Thyroid gland (tissue), 4 donors: ENCODE results near the gene RASGRF2. TPM values are rescaled to one million over a fixed set of nuclear protein-coding genes. Genes with fewer than 3 reads are reported as not detected.

Experiments used
- DNase-seq, 2 donors: peaks; one replicate each; pipeline ENCODE4 v3.0.0-alpha.2; 2019
- H3K27ac ChIP-seq, 3 donors: fragments of 200-600 bp; sonication (generic); 1 replicate in 2 of 3; 2 replicates in 1 of 3; pipeline ENCODE4 v1.5.1; 2016 to 2019; ENCODE audit warnings: mild to moderate bottlenecking in 1 of 3, moderate library complexity in 1 of 3
- H3K27me3 ChIP-seq: fragments of 200-600 bp; sonication (generic); one replicate; pipeline ENCODE4 v1.5.1; 2019
- H3K36me3 ChIP-seq, 2 donors: fragments of 200-600 bp; sonication (generic); one replicate each; pipeline ENCODE4 v1.5.1; 2016 to 2019
- H3K4me1 ChIP-seq, 2 donors: fragments of 200-600 bp; sonication (generic); one replicate each; pipeline ENCODE4 v1.5.1; 2017 to 2019
- H3K4me3 ChIP-seq, 3 donors: fragments of 200-600 bp; sonication (generic); replicated peaks in 1 of 3; 1 replicate in 2 of 3; 2 replicates in 1 of 3; pipeline ENCODE4 v1.5.1; 2016; ENCODE audit warnings: mild to moderate bottlenecking in 1 of 3
- H3K9me3 ChIP-seq: fragments of 200-600 bp; sonication (generic); one replicate; pipeline ENCODE4 v1.5.1; 2017
- POLR2A ChIP-seq, 2 donors: fragments of 450-650 bp; IDR thresholded peaks; one replicate each; pipeline ENCODE4 v1.6.1; 2017; ENCODE audit warnings: antibody characterized with exemption in 2 of 2, mild to moderate bottlenecking in 2 of 2, moderate library complexity in 1 of 2
- WGBS, 2 donors: methylation state at CpG; one replicate each; pipeline ENCODE4 v1.1.5; 2017; 5-methylcytosine and 5-hydroxymethylcytosine counted together
- intact Hi-C: fragments of 100-400 bp; cut with DNase I; formaldehyde crosslinking; loops from one replicate; pipeline ENCODE4 v1.15.1; 2023
- total RNA-seq, 4 donors: library from RNA; depleted of rRNA; stranded (reverse); fragments of >200 nt; gene quantifications; one replicate each; pipeline ENCODE4 v1.2.3, GENCODE V29; 2016
- TF ChIP-seq, protein P1 (sequence below), 6 experiments: fragments of 200-600 bp in 3 of 6; fragments of 450-650 bp in 3 of 6; sonication (generic) in 3 of 6; IDR thresholded peaks; one replicate each; pipeline ENCODE4 v1.5.1; 2016 to 2019; ENCODE audit warnings: antibody characterized with exemption in 6 of 6, mild to moderate bottlenecking in 2 of 6, inconsistent platforms in 1 of 6, moderate library complexity in 1 of 6

Gene RASGRF2
- total RNA-seq, 4 donors from 2014 or later, result 9.2 to 18.8 (median 14.8) TPM

DNA sequence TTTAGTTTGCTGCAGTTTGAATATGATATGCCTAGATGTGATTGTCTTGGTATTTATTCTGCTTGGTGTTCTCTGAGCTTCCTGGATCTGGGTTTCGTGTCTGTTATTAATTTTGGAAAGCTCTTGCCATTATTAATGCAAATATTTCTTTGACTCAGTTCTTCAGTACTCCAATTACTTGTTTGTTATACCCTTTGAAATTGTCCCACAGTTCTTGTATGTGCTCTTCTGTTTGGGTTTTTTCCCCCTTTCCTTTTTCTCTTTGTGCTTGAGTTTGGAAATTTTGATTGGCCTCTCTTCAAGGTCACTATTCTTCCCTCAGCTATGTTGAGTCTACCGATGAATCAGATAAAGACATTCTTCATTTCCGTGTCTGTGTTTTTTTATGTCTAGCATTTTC, 176.4 kb downstream of the RASGRF2 start:
- intact Hi-C loops, result no loop called here
- Histone ChIP-seq H3K27me3 (no peaks in the 10 kb centered on the region), H3K27ac (no peak overlapping the region), H3K4me1 (no peaks in the 10 kb centered on the region), H3K4me3 (no peak overlapping the region), H3K36me3 (no peaks in the 10 kb centered on the region), H3K9me3 (no peaks in the 10 kb centered on the region)
- no peak for DNase-seq
- 86 to 92% methylated on average over 3 of the region's 3 CpGs for WGBS, 2 donors
- TF ChIP-seq, protein P1, sequence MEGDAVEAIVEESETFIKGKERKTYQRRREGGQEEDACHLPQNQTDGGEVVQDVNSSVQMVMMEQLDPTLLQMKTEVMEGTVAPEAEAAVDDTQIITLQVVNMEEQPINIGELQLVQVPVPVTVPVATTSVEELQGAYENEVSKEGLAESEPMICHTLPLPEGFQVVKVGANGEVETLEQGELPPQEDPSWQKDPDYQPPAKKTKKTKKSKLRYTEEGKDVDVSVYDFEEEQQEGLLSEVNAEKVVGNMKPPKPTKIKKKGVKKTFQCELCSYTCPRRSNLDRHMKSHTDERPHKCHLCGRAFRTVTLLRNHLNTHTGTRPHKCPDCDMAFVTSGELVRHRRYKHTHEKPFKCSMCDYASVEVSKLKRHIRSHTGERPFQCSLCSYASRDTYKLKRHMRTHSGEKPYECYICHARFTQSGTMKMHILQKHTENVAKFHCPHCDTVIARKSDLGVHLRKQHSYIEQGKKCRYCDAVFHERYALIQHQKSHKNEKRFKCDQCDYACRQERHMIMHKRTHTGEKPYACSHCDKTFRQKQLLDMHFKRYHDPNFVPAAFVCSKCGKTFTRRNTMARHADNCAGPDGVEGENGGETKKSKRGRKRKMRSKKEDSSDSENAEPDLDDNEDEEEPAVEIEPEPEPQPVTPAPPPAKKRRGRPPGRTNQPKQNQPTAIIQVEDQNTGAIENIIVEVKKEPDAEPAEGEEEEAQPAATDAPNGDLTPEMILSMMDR (IDR thresholded peaks at IDR 0.05), result no peak
- TF ChIP-seq POLR2A (IDR thresholded peaks at IDR 0.05), result no peak

DNA sequence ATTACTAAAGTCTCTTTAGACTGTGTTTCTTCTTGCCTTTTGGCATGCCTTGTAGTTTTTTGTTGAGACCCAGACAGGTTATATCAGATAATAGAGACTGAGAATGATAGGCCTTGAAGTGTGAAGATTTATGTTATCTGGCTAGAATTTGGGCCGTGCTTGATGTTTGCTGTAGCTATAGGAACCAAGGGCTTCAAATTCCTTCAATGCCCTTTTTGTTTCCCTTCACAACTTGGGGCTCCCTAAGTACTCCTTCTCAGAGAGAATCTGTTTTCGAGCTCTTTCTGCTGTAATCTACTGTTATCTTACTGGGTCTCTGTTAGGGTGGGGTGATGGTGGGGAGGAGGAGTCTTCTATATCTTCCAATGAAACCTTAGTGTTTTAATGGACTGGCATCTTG, 177.7 kb downstream of the RASGRF2 start:
- 78 to 83% methylated on average over 2 of the region's 2 CpGs for WGBS, 2 donors

DNA sequence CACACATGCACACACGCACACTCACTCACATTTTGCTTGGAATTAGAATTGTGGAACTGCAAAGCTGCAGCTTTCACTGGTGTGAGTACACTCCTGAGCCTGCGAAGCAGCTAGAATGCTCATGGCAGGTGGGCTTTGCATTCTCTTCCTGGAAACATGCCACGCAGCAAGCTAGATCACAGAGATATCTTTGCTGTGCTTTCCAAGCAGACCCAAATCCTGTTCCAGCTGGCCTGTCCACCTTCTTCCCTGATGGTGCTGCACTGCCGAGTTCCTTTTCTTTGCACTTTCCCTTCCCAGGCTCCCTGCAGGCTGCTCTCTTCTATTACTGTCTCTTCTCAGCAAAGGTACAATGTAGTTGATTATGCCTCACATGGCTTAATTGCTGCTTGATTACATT, 180.3 kb downstream of the RASGRF2 start:
- 78 to 84% methylated on average over 4 of the region's 4 CpGs for whole genome bisulfite sequencing, 2 donors
- no peak overlapping the region for H3K4me3 ChIP-seq
- no peak for DNase-seq
- no peak overlapping the region for H3K27ac ChIP-seq
- TF ChIP-seq, protein P1 (IDR thresholded peaks at IDR 0.05), result no peak
- no peak for TF ChIP-seq POLR2A (IDR thresholded peaks at IDR 0.05)
- no peaks in the 10 kb centered on the region for H3K9me3 ChIP-seq
- H3K4me1 ChIP-seq, result no peaks in the 10 kb centered on the region
- no peaks in the 10 kb centered on the region for H3K36me3 ChIP-seq
- intact Hi-C loops, result no loop called here
- no peaks in the 10 kb centered on the region for H3K27me3 ChIP-seq

More for the DNA sequence above, 177.7 kb downstream of the RASGRF2 start:
- intact Hi-C loops, result no loop called here
- Histone ChIP-seq H3K4me1 (no peaks in the 10 kb centered on the region), H3K36me3 (no peaks in the 10 kb centered on the region), H3K27ac (no peak overlapping the region), H3K4me3 (no peak overlapping the region), H3K9me3 (no peaks in the 10 kb centered on the region), H3K27me3 (no peaks in the 10 kb centered on the region)
- DNase-seq, result no peak
- no peak for TF ChIP-seq POLR2A (IDR thresholded peaks at IDR 0.05)
- TF ChIP-seq, protein P1 (IDR thresholded peaks at IDR 0.05), result no peak

DNA sequence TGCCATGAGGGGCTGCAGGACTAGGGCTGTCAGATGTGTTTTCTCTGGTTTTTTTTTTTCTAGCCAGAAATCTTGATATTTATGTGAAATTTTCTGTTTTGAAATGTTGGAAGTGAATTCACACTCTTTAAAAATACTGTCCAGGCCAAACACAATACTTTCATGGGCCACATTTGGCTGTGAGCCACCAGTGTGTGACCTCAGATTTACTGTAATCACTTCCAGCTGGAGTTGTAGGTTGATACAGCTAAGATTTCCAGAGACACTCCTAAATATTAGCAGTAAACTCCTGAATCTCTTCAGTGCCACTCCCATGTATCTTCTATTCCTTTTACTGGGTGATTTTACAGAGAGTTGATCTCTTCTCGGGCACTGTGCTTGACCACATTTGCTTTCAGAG, 180.8 kb downstream of the RASGRF2 start:
- H3K36me3 ChIP-seq, result no peaks in the 10 kb centered on the region
- no peaks in the 10 kb centered on the region for H3K4me1 ChIP-seq
- TF ChIP-seq, protein P1 (IDR thresholded peaks at IDR 0.05), result no peak
- TF ChIP-seq POLR2A (IDR thresholded peaks at IDR 0.05), result no peak
- WGBS, 2 donors, result 71 to 85% methylated on average over 1 of the region's 1 CpG
- no peak for DNase-seq
- H3K27ac ChIP-seq, result no peak overlapping the region
- H3K27me3 ChIP-seq, result no peaks in the 10 kb centered on the region
- no peaks in the 10 kb centered on the region for H3K9me3 ChIP-seq
- intact Hi-C loops, result no loop called here
- no peak overlapping the region for H3K4me3 ChIP-seq

DNA sequence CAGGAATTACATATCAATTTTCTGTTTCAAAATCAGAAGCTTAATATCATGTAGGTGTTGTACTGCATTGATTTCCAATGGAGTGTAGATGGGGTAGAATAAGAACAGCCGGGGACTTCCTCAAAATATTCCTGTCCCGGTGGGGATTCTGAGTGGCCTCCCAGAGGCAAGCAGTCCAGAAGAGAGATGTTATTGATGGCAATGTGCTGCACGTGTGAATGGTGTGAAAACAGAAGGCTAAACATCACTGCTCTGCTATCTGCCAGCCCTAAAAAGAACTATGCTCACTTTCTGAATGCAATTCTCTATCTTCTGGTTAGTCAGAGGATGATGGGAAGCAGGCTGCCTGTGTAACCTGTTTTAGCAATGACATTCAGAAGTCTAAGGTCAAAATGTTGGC, 181.9 kb downstream of the RASGRF2 start:
- H3K27me3 ChIP-seq, result no peaks in the 10 kb centered on the region
- no peaks in the 10 kb centered on the region for H3K9me3 ChIP-seq
- WGBS, 2 donors, result 78 to 83% methylated on average over 3 of the region's 3 CpGs
- DNase-seq, result no peak
- H3K36me3 ChIP-seq, result no peaks in the 10 kb centered on the region
- no peaks in the 10 kb centered on the region for H3K4me1 ChIP-seq
- intact Hi-C loops, result no loop called here
- H3K4me3 ChIP-seq, result no peak overlapping the region
- H3K27ac ChIP-seq, result no peak overlapping the region
- TF ChIP-seq, protein P1 (IDR thresholded peaks at IDR 0.05), result no peak
- no peak for TF ChIP-seq POLR2A (IDR thresholded peaks at IDR 0.05)
